Measurements from ENCODE around the gene OR4M1.
"Not testable (repeated sequence)": the region's sequence is repeated elsewhere in the genome, so short reads cannot be mapped to it uniquely, and the experiment has no call there.

GRCh38 chr14:19803470-19803869 is 30.2 kb downstream of the OR4M1 start, which contains the start of gene OR4N2:
- TF ChIP-seq, protein P1, sequence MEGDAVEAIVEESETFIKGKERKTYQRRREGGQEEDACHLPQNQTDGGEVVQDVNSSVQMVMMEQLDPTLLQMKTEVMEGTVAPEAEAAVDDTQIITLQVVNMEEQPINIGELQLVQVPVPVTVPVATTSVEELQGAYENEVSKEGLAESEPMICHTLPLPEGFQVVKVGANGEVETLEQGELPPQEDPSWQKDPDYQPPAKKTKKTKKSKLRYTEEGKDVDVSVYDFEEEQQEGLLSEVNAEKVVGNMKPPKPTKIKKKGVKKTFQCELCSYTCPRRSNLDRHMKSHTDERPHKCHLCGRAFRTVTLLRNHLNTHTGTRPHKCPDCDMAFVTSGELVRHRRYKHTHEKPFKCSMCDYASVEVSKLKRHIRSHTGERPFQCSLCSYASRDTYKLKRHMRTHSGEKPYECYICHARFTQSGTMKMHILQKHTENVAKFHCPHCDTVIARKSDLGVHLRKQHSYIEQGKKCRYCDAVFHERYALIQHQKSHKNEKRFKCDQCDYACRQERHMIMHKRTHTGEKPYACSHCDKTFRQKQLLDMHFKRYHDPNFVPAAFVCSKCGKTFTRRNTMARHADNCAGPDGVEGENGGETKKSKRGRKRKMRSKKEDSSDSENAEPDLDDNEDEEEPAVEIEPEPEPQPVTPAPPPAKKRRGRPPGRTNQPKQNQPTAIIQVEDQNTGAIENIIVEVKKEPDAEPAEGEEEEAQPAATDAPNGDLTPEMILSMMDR (conservative IDR thresholded peaks at IDR 0.05): not testable (repeated sequence)
- not testable (repeated sequence) for TF ChIP-seq EZH2 (IDR thresholded peaks at IDR 0.05; ENCODE audit: low read depth)

All from PC-9 (cell line).